Spinal cord (tissue), 10 donors: ENCODE results near the gene ZCCHC7. TPM values are rescaled to one million over a fixed set of nuclear protein-coding genes. Genes with fewer than 3 reads are reported as not detected.
"Not testable (repeated sequence)": the region's sequence is repeated elsewhere in the genome, so short reads cannot be mapped to it uniquely, and the experiment has no call there.

Source experiments
- DNase-seq, 6 donors: peaks; one replicate each; pipeline versions ENCODE4 v3.0.0 to v3.0.0-alpha.2; 2013 to 2015; ENCODE audit warnings: low spot score in 6 of 6, low read depth in 4 of 6
- H3K27ac ChIP-seq: one replicate; pipeline ENCODE4 v1.5.1; 2013; ENCODE audit warnings: low read depth, low read length, control low read depth
- H3K27me3 ChIP-seq: one replicate; pipeline ENCODE4 v1.6.1; 2013; ENCODE audit warnings: low read length; ENCODE audit not compliant: control insufficient read depth, insufficient read depth
- H3K36me3 ChIP-seq: one replicate; pipeline ENCODE4 v1.6.1; 2013; ENCODE audit warnings: low read length; ENCODE audit not compliant: control insufficient read depth, insufficient read depth
- H3K4me1 ChIP-seq: one replicate; pipeline ENCODE4 v1.6.1; 2013; ENCODE audit warnings: low read length; ENCODE audit not compliant: control insufficient read depth, insufficient read depth
- H3K4me3 ChIP-seq: one replicate; pipeline ENCODE4 v1.5.1; 2013; ENCODE audit warnings: low read depth, low read length, control low read depth
- H3K9me3 ChIP-seq: one replicate; pipeline ENCODE4 v1.6.1; 2013; ENCODE audit warnings: low read length; ENCODE audit not compliant: control insufficient read depth, insufficient read depth
- WGBS: methylation state at CpG from one replicate; pipeline ENCODE4 v1.1.5; 2013; ENCODE audit warnings: missing lambda C conversion rate; ENCODE audit not compliant: insufficient coverage; 5-methylcytosine and 5-hydroxymethylcytosine counted together
- long read RNA-seq, 4 donors: transcript quantifications; one replicate each; lab custom pipeline, GENCODE V29; 2026
- polyA plus RNA-seq, 2 donors: library from polyadenylated mRNA; unstranded; fragments of 120-200 nt; gene quantifications; one replicate each; pipeline ENCODE4 v1.2.1, GENCODE V29; 2013; ENCODE audit not compliant: insufficient read length in 2 of 2
- total RNA-seq, 2 donors: library from RNA; depleted of rRNA in 1 of 2; stranded (reverse); fragments of 120-200 nt in 1 of 2; fragments of >200 nt in 1 of 2; gene quantifications; one replicate each; pipeline versions ENCODE4 v1.2.3 to v1.2.4, GENCODE V29; 2013 to 2014
- donor health status: healthy.

Gene ZCCHC7
- total RNA-seq (10 to 100 TPM; 22.9 to 26.5 TPM), polyA plus RNA-seq (10 to 100 TPM; 14.3 to 17.3 TPM)
- long read RNA-seq, donor 1, result 0 reads
- long read RNA-seq, donor 2, result 0 reads
- long read RNA-seq, donor 3, result 0 reads
- long read RNA-seq, donor 4, partial matches to known transcripts, result 0 of 2 reads
- long read RNA-seq, donor 4, other reads (novel, unspliced or antisense), result 0 of 2 reads

GRCh38 chr9:37119907-37120842 is at the start of gene ZCCHC7:
Gene ZCCHC7 (plus strand): TSS chr9:37120574.
- Histone ChIP-seq H3K4me1 (peaks cover 5% of the 10 kb centered on the region), H3K4me3 (peak within 1 kb of the TSS; percentile 73), H3K27ac (peak within 1 kb of the TSS; percentile 95), H3K9me3 (no peaks in the 10 kb centered on the region), H3K36me3 (no peaks in the 10 kb centered on the region), H3K27me3 (no peaks in the 10 kb centered on the region)
- DNase-seq, result peak; percentile 92 to 99 (median 96)
- WGBS, result 3% methylated on average over 79 of the region's 82 CpGs

- not testable (repeated sequence) for H3K9me3 ChIP-seq, H3K27me3 ChIP-seq, DNase-seq, H3K4me3 ChIP-seq, H3K36me3 ChIP-seq, H3K27ac ChIP-seq, H3K4me1 ChIP-seq
- WGBS, result 88% methylated on average over 1 of the region's 4 CpGs
Measured at GRCh38 chr9:37074790-37075189, 45.6 kb upstream of the ZCCHC7 start.

DNA sequence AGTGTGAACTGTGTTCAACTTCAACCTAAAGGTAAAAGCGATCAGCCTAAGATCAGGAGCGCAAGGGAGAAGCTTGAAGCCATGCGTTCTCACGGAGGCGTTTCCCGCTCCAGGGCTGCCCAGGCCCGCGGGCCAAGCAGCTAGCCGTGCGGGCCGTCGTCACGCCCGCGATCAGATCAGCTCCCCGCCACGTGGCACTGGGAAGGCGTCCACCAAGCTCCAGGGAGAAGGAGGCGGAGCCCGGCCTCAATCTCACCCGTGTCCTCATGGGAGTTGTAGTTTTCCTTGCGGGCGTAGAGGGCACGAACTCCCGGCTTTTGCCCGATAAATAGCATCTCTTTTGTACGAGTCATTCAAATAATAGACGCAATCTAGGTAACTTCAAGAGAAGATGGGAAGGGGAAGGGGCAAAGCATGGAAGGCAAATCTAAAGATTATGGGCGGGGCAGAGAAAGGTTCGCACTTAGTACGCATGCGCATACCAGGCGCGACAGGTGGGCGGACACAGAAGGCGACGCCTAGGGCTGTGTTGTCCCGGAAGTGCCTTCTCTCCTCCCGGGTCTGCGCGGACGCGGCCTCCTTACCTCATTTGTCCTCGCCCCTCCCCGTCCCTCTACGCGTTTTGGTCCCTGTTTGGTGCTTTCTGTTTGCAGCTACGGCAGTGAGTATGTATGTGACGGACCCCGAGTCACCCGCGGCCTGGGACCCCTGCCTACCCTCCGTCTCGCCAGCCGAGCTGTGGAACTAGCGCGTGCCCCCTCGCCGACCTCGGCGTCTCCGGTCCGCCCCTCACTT is 40.8 kb upstream of the ZCCHC7 start:
- Histone ChIP-seq H3K4me1 (peaks cover 5% of the 10 kb centered on the region), H3K27ac (peak overlapping the region; percentile 71), H3K9me3 (no peaks in the 10 kb centered on the region), H3K36me3 (no peaks in the 10 kb centered on the region), H3K27me3 (no peaks in the 10 kb centered on the region), H3K4me3 (peak overlapping the region; percentile 79)
- 2% methylated on average over 57 of the region's 63 CpGs for whole genome bisulfite sequencing
- peak; percentile 85 to 98 (median 92) for DNase-seq

DNA sequence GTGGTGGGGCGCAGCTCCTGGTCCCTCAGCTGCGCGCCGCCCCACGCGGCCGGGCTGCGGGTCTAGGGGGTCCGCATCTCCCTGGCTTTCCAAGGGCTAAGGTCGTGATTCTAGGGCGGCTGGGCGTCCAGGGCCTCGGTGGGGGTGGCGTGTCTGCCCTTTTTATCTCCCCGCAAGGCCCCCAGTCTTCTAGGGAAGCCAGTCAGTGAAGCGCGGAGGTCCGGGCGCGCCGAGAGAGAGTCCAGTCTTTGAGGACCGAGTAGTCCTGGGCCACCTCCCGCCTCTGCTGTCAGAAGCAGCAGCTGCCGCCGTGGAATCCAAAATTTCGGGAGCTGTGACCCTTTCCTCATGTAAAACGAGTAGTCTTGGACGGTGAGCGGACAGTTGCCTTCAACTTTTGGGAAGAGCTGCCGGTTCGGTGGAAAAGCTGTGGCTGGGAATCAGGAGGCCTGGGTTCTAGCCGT is 40.2 kb upstream of the ZCCHC7 start:
- not testable (repeated sequence) for H3K4me1 ChIP-seq, H3K27me3 ChIP-seq, H3K9me3 ChIP-seq, H3K36me3 ChIP-seq
- peak overlapping the region; percentile 71 for H3K27ac ChIP-seq
- DNase-seq, result peak in 2 of 6 donors; percentile 1 to 4
- 0% methylated on average over 29 of the region's 32 CpGs for WGBS
- peak overlapping the region; percentile 79 for H3K4me3 ChIP-seq

- not testable (repeated sequence) for DNase-seq, H3K4me3 ChIP-seq, H3K4me1 ChIP-seq, H3K36me3 ChIP-seq, H3K9me3 ChIP-seq, H3K27ac ChIP-seq, H3K27me3 ChIP-seq
- over 99% methylated on average over 13 of the region's 20 CpGs for WGBS
Measured at GRCh38 chr9:37081507-37081906, 38.9 kb upstream of the ZCCHC7 start.

- Histone ChIP-seq H3K4me1 (peaks cover 5% of the 10 kb centered on the region), H3K27ac (no peak overlapping the region), H3K9me3 (no peaks in the 10 kb centered on the region), H3K4me3 (no peak overlapping the region), H3K27me3 (no peaks in the 10 kb centered on the region), H3K36me3 (no peaks in the 10 kb centered on the region)
- DNase-seq, result no peak
- WGBS, result no CpG with 5 or more reads among the region's 4 CpGs
Measured at GRCh38 chr9:37082214-37082765, 38.1 kb upstream of the ZCCHC7 start.

- Histone ChIP-seq H3K4me1 (peaks cover 5% of the 10 kb centered on the region), H3K27ac (no peak overlapping the region), H3K36me3 (no peaks in the 10 kb centered on the region), H3K27me3 (no peaks in the 10 kb centered on the region), H3K9me3 (no peaks in the 10 kb centered on the region), H3K4me3 (no peak overlapping the region)
- no peak for DNase-seq
Measured at GRCh38 chr9:37083654-37084053, 36.7 kb upstream of the ZCCHC7 start.

GRCh38 chr9:37085233-37085632 is 35.1 kb upstream of the ZCCHC7 start:
- WGBS, result no CpG with 5 or more reads among the region's 1 CpG
- no peak overlapping the region for H3K4me3 ChIP-seq
- no peak for DNase-seq
- H3K36me3 ChIP-seq, result no peaks in the 10 kb centered on the region
- H3K4me1 ChIP-seq, result no peaks in the 10 kb centered on the region
- H3K9me3 ChIP-seq, result no peaks in the 10 kb centered on the region
- no peak overlapping the region for H3K27ac ChIP-seq
- no peaks in the 10 kb centered on the region for H3K27me3 ChIP-seq

DNA sequence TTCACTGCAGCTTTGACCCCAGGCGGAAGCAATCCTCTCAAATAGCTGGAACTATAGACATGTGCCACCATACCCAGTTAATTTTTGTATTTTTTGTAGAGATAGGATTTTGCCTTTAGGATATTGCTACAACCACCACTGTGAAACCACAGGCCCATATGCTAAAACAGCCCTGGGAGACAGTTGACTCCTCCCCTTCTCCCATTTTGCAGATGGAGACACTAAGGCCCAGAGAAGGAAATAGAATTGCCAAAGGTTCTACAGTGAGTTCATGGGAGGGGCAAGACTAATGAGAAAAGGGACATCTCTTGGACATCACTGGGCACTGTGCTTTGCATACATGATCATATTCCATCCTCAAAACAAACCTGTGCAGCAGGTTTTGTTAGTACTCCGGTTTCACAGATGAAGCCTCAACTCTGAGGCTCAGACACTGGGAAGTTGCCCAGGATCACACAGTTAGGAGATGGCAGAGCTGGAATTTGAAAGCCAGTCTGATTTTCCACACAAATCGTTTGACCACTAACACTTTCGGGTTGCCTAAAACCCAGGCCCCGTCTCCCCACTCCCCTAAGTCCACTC is 27.6 kb upstream of the ZCCHC7 start:
- not testable (repeated sequence) for H3K36me3 ChIP-seq

More for the DNA sequence above, 27.6 kb upstream of the ZCCHC7 start:
- not testable (repeated sequence) for H3K27ac ChIP-seq, H3K27me3 ChIP-seq, H3K4me3 ChIP-seq, H3K4me1 ChIP-seq, H3K9me3 ChIP-seq, DNase-seq
- no CpG with 5 or more reads among the region's 5 CpGs for WGBS
